Nucleus accumbens (tissue), 56 donors: Measurements from ENCODE around the gene RITA1.

Source experiments
- DNase-seq, 56 donors: peaks; one replicate each; lab custom pipeline; 2025; lab: John Stamatoyannopoulos, UW

The RITA1 gene

GRCh38 chr12:113224955-113225354, 39.4 kb downstream of the RITA1 start:
- DNase-seq: no peak

GRCh38 chr12:113226696-113227568, 41.4 kb downstream of the RITA1 start:
- DNase-seq: peak in 11 of 56 donors; percentile 10 to 37 (median 22)

GRCh38 chr12:113227686-113228391, 42.3 kb downstream of the RITA1 start:
- no peak for DNase-seq

GRCh38 chr12:113228394-113229028, 43.0 kb downstream of the RITA1 start:
- DNase-seq: no peak

GRCh38 chr12:113230315-113231234, 45.1 kb downstream of the RITA1 start:
- DNase-seq: peak in 1 of 56 donors; percentile 23

GRCh38 chr12:113231235-113232088, 45.9 kb downstream of the RITA1 start:
- peak in 12 of 56 donors; percentile 16 to 58 (median 28) for DNase-seq

GRCh38 chr12:113232089-113232839, 46.7 kb downstream of the RITA1 start:
- DNase-seq: no peak

- peak in 47 of 56 donors; percentile 21 to 86 (median 63) for DNase-seq
Measured at GRCh38 chr12:113232840-113233585, 47.5 kb downstream of the RITA1 start.

- no peak for DNase-seq
Measured at GRCh38 chr12:113233967-113234366, 48.4 kb downstream of the RITA1 start.

- DNase-seq: no peak
Measured at GRCh38 chr12:113234483-113234882, 49.0 kb downstream of the RITA1 start.

- peak in 14 of 56 donors; percentile 6 to 59 (median 35) for DNase-seq
Measured at GRCh38 chr12:113235976-113236375, 50.5 kb downstream of the RITA1 start.

GRCh38 chr12:113236539-113237399, 51.2 kb downstream of the RITA1 start:
- DNase-seq: no peak

GRCh38 chr12:113237748-113238147, 52.2 kb downstream of the RITA1 start:
- no peak for DNase-seq

- DNase-seq: no peak
Measured at GRCh38 chr12:113238309-113238708, 52.8 kb downstream of the RITA1 start.

- no peak for DNase-seq
Measured at GRCh38 chr12:113239288-113239771, 53.8 kb downstream of the RITA1 start.

- peak in 2 of 56 donors; percentile 25 to 33 for DNase-seq
Measured at GRCh38 chr12:113239811-113240331, 54.4 kb downstream of the RITA1 start.
